GM18517 (cell line): ENCODE data around the gene FOXL2NB.

Source experiments
- ATAC-seq: cut with Tn5 transposase; IDR thresholded peaks from one replicate; pipeline ENCODE4 v1.9.1; 2021; ENCODE audit warnings: mild to moderate bottlenecking, moderate library complexity; ENCODE audit not compliant: unreplicated experiment

Gene FOXL2NB

GRCh38 chr3:138987181-138987580 is 40.2 kb downstream of the FOXL2NB start:
- ATAC-seq: no peak

GRCh38 chr3:138995706-138996105 is 48.7 kb downstream of the FOXL2NB start:
- no peak for ATAC-seq
